HepG2 (cell line): ENCODE results near the gene CERS6. TPM values are rescaled to one million over a fixed set of nuclear protein-coding genes. Genes with fewer than 3 reads are reported as not detected.

Source experiments
- ATAC-seq: fragments of 200-7000 bp; cut with Tn5 transposase; 3 replicates; pipeline ENCODE4 v1.9.1; 2020; ENCODE audit warnings: mild to moderate bottlenecking, moderate library complexity
- BruUV-seq: library from RNA; stranded (reverse); fragments of 400-500 nt; replicated peaks from 2 replicates; lab custom pipeline; 2021; lab: Mats Ljungman, UMichigan
- CTCF ChIA-PET: fragments of 300-600 bp; formaldehyde crosslinking; extraction: SDS; loops from one replicate; lab custom pipeline; 2021; ENCODE audit warnings: low total read pairs, inconsistent platforms, low intra/inter-chr PET ratio; lab: Yijun Ruan, JAX
- POLR2A ChIA-PET: fragments of 350-600 bp; sonication (Branson Sonifier 250); formaldehyde crosslinking; loops from one replicate; lab custom pipeline; 2020; ENCODE audit warnings: antibody characterized with exemption, inconsistent platforms; lab: Yijun Ruan, JAX
- DNase-seq: peaks from one replicate; pipeline ENCODE4 v3.0.0-alpha.2; 2015; ENCODE audit warnings: low spot score
- FAIRE-seq: peaks from 3 replicates; lab custom pipeline; 2011; peaks lifted over from hg19 to GRCh38; lab: Jason Lieb, UNC
- H2AFZ ChIP-seq: one replicate; pipeline ENCODE4 v1.6.1; 2011; ENCODE audit warnings: low read length, inconsistent platforms
- H3K27ac ChIP-seq: fragments of 300-600 bp; 3 replicates; pipeline ENCODE4 v1.8.0; 2011; ENCODE audit warnings: mixed run types, mild to moderate bottlenecking, mixed read lengths, low read length, inconsistent platforms; ENCODE audit not compliant: insufficient read depth; ENCODE audit errors: extremely low read length
- H3K27me3 ChIP-seq, 2 experiments: fragments of 200-600 bp in 1 of 2; 2 replicates in 1 of 2; 3 replicates in 1 of 2; pipeline versions ENCODE4 v1.6.0 to v1.8.0; 2011; ENCODE audit warnings: low read length in 2 of 2, mild to moderate bottlenecking in 2 of 2, moderate library complexity in 2 of 2, inconsistent platforms in 1 of 2; ENCODE audit not compliant: insufficient read depth in 2 of 2, control insufficient read depth in 1 of 2
- H3K36me3 ChIP-seq, 2 experiments: fragments of 200-600 bp in 1 of 2; replicated peaks in 1 of 2; 2 replicates in 1 of 2; 3 replicates in 1 of 2; pipeline versions ENCODE4 v1.5.1 to v1.8.0; 2011; ENCODE audit warnings: low read length in 2 of 2, inconsistent platforms in 1 of 2; ENCODE audit not compliant: insufficient read depth in 2 of 2, control insufficient read depth in 1 of 2
- H3K4me1 ChIP-seq: 2 replicates; pipeline ENCODE4 v1.5.1; 2012; ENCODE audit warnings: low read length, inconsistent platforms; ENCODE audit not compliant: insufficient read depth
- H3K4me2 ChIP-seq: 2 replicates; pipeline ENCODE4 v1.6.0; 2011; ENCODE audit warnings: low read depth, low read length, inconsistent platforms
- H3K4me3 ChIP-seq, 3 experiments: fragments of 200-600 bp in 1 of 3; sonication (generic), shearing (Covaris generic) in 1 of 3; replicated peaks in 1 of 3; 2 replicates each; pipeline ENCODE4 v1.5.1; 2011 to 2016; ENCODE audit warnings: low read length in 3 of 3, inconsistent platforms in 2 of 3, low read depth in 2 of 3, mild to moderate bottlenecking in 2 of 3, control low read depth in 1 of 3, mixed read lengths in 1 of 3; ENCODE audit not compliant: insufficient read depth in 1 of 3
- H3K79me2 ChIP-seq: one replicate; pipeline ENCODE4 v1.6.1; 2011; ENCODE audit warnings: low read length, inconsistent platforms; ENCODE audit not compliant: insufficient read depth
- H3K9ac ChIP-seq: 2 replicates; pipeline ENCODE4 v1.6.0; 2011; ENCODE audit warnings: mild to moderate bottlenecking, low read depth, low read length, inconsistent platforms; ENCODE audit not compliant: insufficient read depth
- H3K9me3 ChIP-seq: 2 replicates; pipeline ENCODE4 v1.5.1; 2012; ENCODE audit warnings: mild to moderate bottlenecking, low read length
- H4K20me1 ChIP-seq: 2 replicates; pipeline ENCODE4 v1.6.0; 2011; ENCODE audit warnings: inconsistent platforms, mild to moderate bottlenecking, low read length, moderate library complexity; ENCODE audit not compliant: insufficient read depth
- EHMT2 ChIP-seq: fragments of 200-600 bp; sonication (generic); IDR thresholded peaks from 2 replicates; pipeline ENCODE4 v1.7.0; 2017; ENCODE audit warnings: antibody characterized with exemption, low read depth, low read length, borderline replicate concordance
- EZH2 ChIP-seq: conservative IDR thresholded peaks from 2 replicates; pipeline ENCODE4 v1.6.1; 2012; ENCODE audit warnings: mild to moderate bottlenecking, low read depth, low read length, moderate library complexity
- FOXC1 ChIP-seq: sonication (generic); formaldehyde crosslinking; IDR thresholded peaks from 2 replicates; pipeline ENCODE4 v1.8.0; 2022; ENCODE audit warnings: mild to moderate bottlenecking, missing genetic modification reagents, borderline replicate concordance
- GABPA ChIP-seq, 2 experiments: IDR thresholded peaks; 2 replicates each; pipeline ENCODE4 v1.6.1; 2011 to 2016; ENCODE audit warnings: low read depth in 2 of 2, low read length in 1 of 2, missing biosample characterization in 1 of 2, missing genetic modification characterization in 1 of 2
- HES4 ChIP-seq: sonication (generic); formaldehyde crosslinking; IDR thresholded peaks from 2 replicates; pipeline ENCODE4 v1.9.0; 2021; ENCODE audit warnings: mild to moderate bottlenecking, missing genetic modification reagents, borderline replicate concordance
- KDM1A ChIP-seq: IDR thresholded peaks from 2 replicates; pipeline ENCODE4 v1.6.1; 2016; ENCODE audit warnings: missing compliant biosample characterization
- LCORL ChIP-seq, 2 experiments: fragments of 450-650 bp in 1 of 2; sonication (generic) in 1 of 2; formaldehyde crosslinking in 1 of 2; IDR thresholded peaks; 2 replicates each; pipeline versions ENCODE4 v1.5.0 to v1.6.1; 2017 to 2020; ENCODE audit warnings: antibody characterized with exemption in 1 of 2, missing genetic modification reagents in 1 of 2
- MAFF ChIP-seq: IDR thresholded peaks from 2 replicates; pipeline ENCODE4 v1.6.1; 2011; ENCODE audit warnings: low read depth, low read length, improper control_type of control experiment
- NR1H2 ChIP-seq: sonication (generic); formaldehyde crosslinking; IDR thresholded peaks from 2 replicates; pipeline ENCODE4 v1.8.1; 2022; ENCODE audit warnings: low read depth, missing genetic modification reagents, borderline replicate concordance
- NR2F1 ChIP-seq, 2 experiments: fragments of 450-650 bp in 1 of 2; formaldehyde crosslinking in 1 of 2; IDR thresholded peaks; 2 replicates each; pipeline versions ENCODE4 v1.5.0 to v1.6.1; 2016 to 2020; ENCODE audit warnings: mild to moderate bottlenecking in 1 of 2, missing compliant biosample characterization in 1 of 2, missing genetic modification reagents in 1 of 2, moderate library complexity in 1 of 2
- RXRA ChIP-seq: sonication (generic); formaldehyde crosslinking; IDR thresholded peaks from 2 replicates; pipeline ENCODE4 v1.5.1; 2020; ENCODE audit warnings: missing genetic modification reagents
- ZNF180 ChIP-seq: sonication (generic); formaldehyde crosslinking; IDR thresholded peaks from 2 replicates; pipeline ENCODE4 v1.4.0; 2020; ENCODE audit warnings: low read depth, missing genetic modification reagents, borderline replicate concordance
- ZNF451 ChIP-seq: sonication (generic); formaldehyde crosslinking; IDR thresholded peaks from 2 replicates; pipeline ENCODE4 v1.5.0; 2020; ENCODE audit warnings: mild to moderate bottlenecking, missing genetic modification reagents
- ZNF713 ChIP-seq: sonication (generic); formaldehyde crosslinking; IDR thresholded peaks from 2 replicates; pipeline ENCODE4 v1.4.0; 2020; ENCODE audit warnings: mild to moderate bottlenecking, missing genetic modification reagents
- ZNF720 ChIP-seq: sonication (generic); formaldehyde crosslinking; IDR thresholded peaks from 2 replicates; pipeline ENCODE4 v1.4.0; 2020; ENCODE audit warnings: missing genetic modification reagents
- WGBS: methylation state at CpG from one replicate; pipeline ENCODE4 v1.1.6; 2017; ENCODE audit warnings: low lambda C conversion rate; 5-methylcytosine and 5-hydroxymethylcytosine counted together
- in situ Hi-C: cut with HindIII; loops from 2 replicates; pipeline ENCODE4 v1.10.0; 2017; ENCODE audit warnings: low pct_unique_long_range_greater_than_20kb; ENCODE audit not compliant: extremely low pct_ligation_motif_present
- intact Hi-C: fragments of 100-400 bp; cut with micrococcal nuclease; formaldehyde crosslinking; loops from one replicate; pipeline ENCODE4 v1.10.0; 2022; ENCODE audit not compliant: unreplicated experiment
- polyA plus RNA-seq, 8 experiments: library from polyadenylated mRNA; depleted of rRNA in 3 of 8; stranded (reverse) in 7 of 8; unstranded in 1 of 8; fragments of >200 nt; fragmentation: Illumina TruSeq in 4 of 8; extraction: Trizol in 4 of 8; gene quantifications; 2 replicates each; pipeline versions ENCODE4 v1.2.1 to v1.2.3, GENCODE V29; 2011 to 2016; ENCODE audit warnings: low read depth in 4 of 8, missing spikeins in 1 of 8, mixed read lengths in 1 of 8; ENCODE audit not compliant: insufficient read depth in 1 of 8
- total RNA-seq, 5 experiments: library from RNA; depleted of rRNA; stranded (reverse); fragments of >200 nt; fragmentation: Illumina TruSeq; extraction: Trizol; gene quantifications; 2 replicates each; pipeline ENCODE4 v1.2.3, GENCODE V29; 2016; ENCODE audit warnings: low read depth in 1 of 5
- TF ChIP-seq, protein P1 (sequence below): sonication (generic); formaldehyde crosslinking; IDR thresholded peaks from 2 replicates; pipeline ENCODE4 v1.4.0; 2020; ENCODE audit warnings: mild to moderate bottlenecking, low read depth, missing genetic modification reagents
- TF ChIP-seq, protein P2 (sequence below): sonication (generic); formaldehyde crosslinking; conservative IDR thresholded peaks from 2 replicates; pipeline ENCODE4 v1.8.1; 2023; ENCODE audit warnings: missing genetic modification reagents

The CERS6 gene
- total and polyA plus RNA-seq, 2 of the 13 experiments (the other 11 are each of a cell fraction or from before 2014, with no cell fraction given): 10.1 to 20.3 TPM

GRCh38 chr2:168700615-168701245, 244.7 kb downstream of the CERS6 start:
- WGBS: 91% methylated on average over 5 of the region's 5 CpGs
- Histone ChIP-seq H3K4me1 (no peaks in the 10 kb centered on the region), H3K4me2 (no peak overlapping the region), H3K79me2 (no peaks in the 10 kb centered on the region), H3K4me3 (no peak overlapping the region), H2AFZ (no peak overlapping the region), H3K36me3 (peaks cover under 1 to 13% of the 10 kb centered on the region in 2 experiments; a peak in 3 of 5 replicates), H4K20me1 (no peaks in the 10 kb centered on the region), H3K27ac (no peak overlapping the region), H3K9ac (no peak overlapping the region), H3K27me3 (no peaks in the 10 kb centered on the region), H3K9me3 (no peaks in the 10 kb centered on the region)
- BruUV-seq: no TSS peak
- CTCF ChIA-PET: no interaction called here
- TF ChIP-seq, protein P1, sequence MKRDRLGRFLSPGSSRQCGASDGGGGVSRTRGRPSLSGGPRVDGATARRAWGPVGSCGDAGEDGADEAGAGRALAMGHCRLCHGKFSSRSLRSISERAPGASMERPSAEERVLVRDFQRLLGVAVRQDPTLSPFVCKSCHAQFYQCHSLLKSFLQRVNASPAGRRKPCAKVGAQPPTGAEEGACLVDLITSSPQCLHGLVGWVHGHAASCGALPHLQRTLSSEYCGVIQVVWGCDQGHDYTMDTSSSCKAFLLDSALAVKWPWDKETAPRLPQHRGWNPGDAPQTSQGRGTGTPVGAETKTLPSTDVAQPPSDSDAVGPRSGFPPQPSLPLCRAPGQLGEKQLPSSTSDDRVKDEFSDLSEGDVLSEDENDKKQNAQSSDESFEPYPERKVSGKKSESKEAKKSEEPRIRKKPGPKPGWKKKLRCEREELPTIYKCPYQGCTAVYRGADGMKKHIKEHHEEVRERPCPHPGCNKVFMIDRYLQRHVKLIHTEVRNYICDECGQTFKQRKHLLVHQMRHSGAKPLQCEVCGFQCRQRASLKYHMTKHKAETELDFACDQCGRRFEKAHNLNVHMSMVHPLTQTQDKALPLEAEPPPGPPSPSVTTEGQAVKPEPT (CRISPR knock-in tag): no peak
- TF ChIP-seq ZNF180 (CRISPR knock-in tag): no peak
- no peak for TF ChIP-seq NR1H2 (CRISPR knock-in tag)
- TF ChIP-seq LCORL (IDR thresholded peaks at IDR 0.05): no peak
- no peak for TF ChIP-seq LCORL (CRISPR knock-in tag; IDR thresholded peaks at IDR 0.05)
- no peak for TF ChIP-seq MAFF
- TF ChIP-seq FOXC1 (CRISPR knock-in tag): no peak
- TF ChIP-seq KDM1A: no peak
- no peak for TF ChIP-seq NR2F1 (CRISPR knock-in tag; IDR thresholded peaks at IDR 0.05)
- no peak for TF ChIP-seq EZH2
- TF ChIP-seq ZNF451: no peak
- no peak for TF ChIP-seq HES4 (CRISPR knock-in tag)
- TF ChIP-seq GABPA (IDR thresholded peaks at IDR 0.05; ENCODE audit: low read depth, low read length): no peak
- no peak for TF ChIP-seq GABPA (CRISPR knock-in tag; IDR thresholded peaks at IDR 0.05; ENCODE audit: low read depth)
- TF ChIP-seq EHMT2: no peak
- no peak for TF ChIP-seq RXRA (CRISPR knock-in tag)
- no peak for TF ChIP-seq ZNF713 (CRISPR knock-in tag)
- TF ChIP-seq, protein P2, sequence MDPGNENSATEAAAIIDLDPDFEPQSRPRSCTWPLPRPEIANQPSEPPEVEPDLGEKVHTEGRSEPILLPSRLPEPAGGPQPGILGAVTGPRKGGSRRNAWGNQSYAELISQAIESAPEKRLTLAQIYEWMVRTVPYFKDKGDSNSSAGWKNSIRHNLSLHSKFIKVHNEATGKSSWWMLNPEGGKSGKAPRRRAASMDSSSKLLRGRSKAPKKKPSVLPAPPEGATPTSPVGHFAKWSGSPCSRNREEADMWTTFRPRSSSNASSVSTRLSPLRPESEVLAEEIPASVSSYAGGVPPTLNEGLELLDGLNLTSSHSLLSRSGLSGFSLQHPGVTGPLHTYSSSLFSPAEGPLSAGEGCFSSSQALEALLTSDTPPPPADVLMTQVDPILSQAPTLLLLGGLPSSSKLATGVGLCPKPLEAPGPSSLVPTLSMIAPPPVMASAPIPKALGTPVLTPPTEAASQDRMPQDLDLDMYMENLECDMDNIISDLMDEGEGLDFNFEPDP (CRISPR knock-in tag): no peak
- no peak for TF ChIP-seq ZNF720 (CRISPR knock-in tag)
- no peak for ATAC-seq
- in situ Hi-C loops: no loop called here
- POLR2A ChIA-PET: no interaction called here
- intact Hi-C loops: no loop called here
- DNase-seq: no peak
- FAIRE-seq: peak; percentile 57
